Calu3 (cell line): ENCODE results near the gene NDUFB7. TPM values are rescaled to one million over a fixed set of nuclear protein-coding genes. Genes with fewer than 3 reads are reported as not detected.

ENCODE experiments used
- BruUV-seq: library from RNA; stranded (reverse); fragments of 400-500 nt; replicated peaks from 2 replicates; lab custom pipeline; 2021; lab: Mats Ljungman, UMichigan
- CTCF ChIA-PET: fragments of 300-600 bp; sonication (Branson Sonifier 250); formaldehyde crosslinking; loops from one replicate; lab custom pipeline; 2022; ENCODE audit warnings: antibody characterized with exemption; lab: Charles Lee
- DNase-seq: peaks from one replicate; pipeline ENCODE4 v3.0.0; 2022
- H3K27ac Mint-ChIP-seq: one replicate; pipeline ENCODE4 v1.8.0; 2022; ENCODE audit warnings: mixed read lengths; ENCODE audit not compliant: unreplicated experiment
- H3K27me3 Mint-ChIP-seq: one replicate; pipeline ENCODE4 v1.8.0; 2022; ENCODE audit warnings: mixed read lengths; ENCODE audit not compliant: unreplicated experiment
- H3K36me3 Mint-ChIP-seq: one replicate; pipeline ENCODE4 v1.8.0; 2022; ENCODE audit warnings: mild to moderate bottlenecking, moderate library complexity, mixed read lengths; ENCODE audit not compliant: insufficient read depth, unreplicated experiment
- H3K4me1 Mint-ChIP-seq: one replicate; pipeline ENCODE4 v1.8.0; 2022; ENCODE audit warnings: mild to moderate bottlenecking, low read depth, mixed read lengths; ENCODE audit not compliant: unreplicated experiment
- H3K4me3 Mint-ChIP-seq: one replicate; pipeline ENCODE4 v1.8.0; 2022; ENCODE audit warnings: mild to moderate bottlenecking, low read depth, moderate library complexity, mixed read lengths; ENCODE audit not compliant: unreplicated experiment
- H3K9me3 Mint-ChIP-seq: one replicate; pipeline ENCODE4 v1.8.0; 2022; ENCODE audit warnings: low read depth, mixed read lengths; ENCODE audit not compliant: unreplicated experiment
- intact Hi-C: fragments of 100-400 bp; cut with micrococcal nuclease; formaldehyde crosslinking; loops from one replicate; pipeline ENCODE4 v1.10.0; 2022; ENCODE audit not compliant: unreplicated experiment
- total RNA-seq: library from RNA; stranded (reverse); gene quantifications from 2 replicates; pipeline ENCODE4 v1.2.3, GENCODE V29; 2022
- TF ChIP-seq, protein P1 (sequence below): fragments of 200-600 bp; IDR thresholded peaks from one replicate; pipeline ENCODE4 v1.8.0; 2022; ENCODE audit warnings: antibody characterized with exemption; ENCODE audit not compliant: unreplicated experiment

NDUFB7 gene
- total RNA-seq, 1 experiment from 2014 or later = 107 TPM

DNA sequence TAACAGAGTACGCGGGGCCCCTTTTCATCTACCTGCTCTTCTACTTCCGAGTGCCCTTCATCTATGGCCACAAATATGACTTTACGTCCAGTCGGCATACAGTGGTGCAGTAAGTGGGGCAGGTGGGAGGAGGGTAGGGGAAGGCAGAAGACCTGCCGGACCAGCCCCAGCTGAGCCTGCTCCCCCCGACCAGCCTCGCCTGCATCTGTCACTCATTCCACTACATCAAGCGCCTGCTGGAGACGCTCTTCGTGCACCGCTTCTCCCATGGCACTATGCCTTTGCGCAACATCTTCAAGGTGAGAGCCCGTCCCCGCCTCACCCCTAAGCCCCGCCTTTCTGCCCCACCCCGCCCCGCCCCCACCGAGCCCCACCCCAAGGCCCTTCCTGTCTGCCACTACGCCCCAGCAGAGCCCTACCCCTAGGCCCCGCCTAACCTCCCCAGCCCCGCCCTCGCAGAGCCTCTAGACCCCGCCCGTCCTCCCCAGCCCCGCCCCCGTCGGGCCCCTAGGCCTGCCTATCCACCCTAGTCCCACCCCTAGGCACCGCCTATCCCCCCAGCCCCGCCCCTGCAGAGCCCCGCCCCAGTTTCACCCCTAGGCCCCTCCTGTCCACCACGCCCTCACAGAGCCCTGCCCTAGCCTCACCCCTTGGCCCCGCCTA is 7.7 kb downstream of the NDUFB7 start:
- no peak for DNase-seq
- TF ChIP-seq, protein P1, sequence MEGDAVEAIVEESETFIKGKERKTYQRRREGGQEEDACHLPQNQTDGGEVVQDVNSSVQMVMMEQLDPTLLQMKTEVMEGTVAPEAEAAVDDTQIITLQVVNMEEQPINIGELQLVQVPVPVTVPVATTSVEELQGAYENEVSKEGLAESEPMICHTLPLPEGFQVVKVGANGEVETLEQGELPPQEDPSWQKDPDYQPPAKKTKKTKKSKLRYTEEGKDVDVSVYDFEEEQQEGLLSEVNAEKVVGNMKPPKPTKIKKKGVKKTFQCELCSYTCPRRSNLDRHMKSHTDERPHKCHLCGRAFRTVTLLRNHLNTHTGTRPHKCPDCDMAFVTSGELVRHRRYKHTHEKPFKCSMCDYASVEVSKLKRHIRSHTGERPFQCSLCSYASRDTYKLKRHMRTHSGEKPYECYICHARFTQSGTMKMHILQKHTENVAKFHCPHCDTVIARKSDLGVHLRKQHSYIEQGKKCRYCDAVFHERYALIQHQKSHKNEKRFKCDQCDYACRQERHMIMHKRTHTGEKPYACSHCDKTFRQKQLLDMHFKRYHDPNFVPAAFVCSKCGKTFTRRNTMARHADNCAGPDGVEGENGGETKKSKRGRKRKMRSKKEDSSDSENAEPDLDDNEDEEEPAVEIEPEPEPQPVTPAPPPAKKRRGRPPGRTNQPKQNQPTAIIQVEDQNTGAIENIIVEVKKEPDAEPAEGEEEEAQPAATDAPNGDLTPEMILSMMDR = no peak
- Mint-ChIP-seq H3K4me1 (no peaks in the 10 kb centered on the region), H3K27me3 (no peaks in the 10 kb centered on the region), H3K36me3 (peaks cover 28% of the 10 kb centered on the region), H3K9me3 (no peaks in the 10 kb centered on the region), H3K4me3 (no peak overlapping the region), H3K27ac (no peak overlapping the region)
- BruUV-seq = no TSS peak
- intact Hi-C loops = no loop called here
- CTCF ChIA-PET = no interaction called here

DNA sequence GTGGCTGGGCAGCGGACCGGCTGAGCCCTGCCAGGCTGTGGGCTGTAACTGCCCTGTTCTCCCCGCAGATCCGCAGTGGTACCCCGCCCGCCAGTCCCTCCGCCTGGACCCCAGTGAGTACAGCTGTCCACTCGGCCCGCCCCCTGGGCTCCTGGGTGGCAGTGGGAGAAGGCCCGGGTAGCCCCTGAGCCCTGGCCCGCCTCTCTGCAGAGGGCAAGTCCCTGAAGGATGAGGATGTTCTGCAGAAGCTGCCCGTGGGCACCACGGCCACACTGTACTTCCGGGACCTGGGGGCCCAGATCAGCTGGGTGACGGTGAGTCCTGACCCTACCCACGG is 8.3 kb downstream of the NDUFB7 start:
- TF ChIP-seq, protein P1 = no peak
- Mint-ChIP-seq H3K27me3 (no peaks in the 10 kb centered on the region), H3K27ac (no peak overlapping the region), H3K36me3 (peaks cover 22% of the 10 kb centered on the region), H3K4me3 (no peak overlapping the region), H3K4me1 (no peaks in the 10 kb centered on the region), H3K9me3 (no peaks in the 10 kb centered on the region)
- intact Hi-C loops = no loop called here
- CTCF ChIA-PET = no interaction called here
- BruUV-seq = no TSS peak
- DNase-seq = no peak

DNA sequence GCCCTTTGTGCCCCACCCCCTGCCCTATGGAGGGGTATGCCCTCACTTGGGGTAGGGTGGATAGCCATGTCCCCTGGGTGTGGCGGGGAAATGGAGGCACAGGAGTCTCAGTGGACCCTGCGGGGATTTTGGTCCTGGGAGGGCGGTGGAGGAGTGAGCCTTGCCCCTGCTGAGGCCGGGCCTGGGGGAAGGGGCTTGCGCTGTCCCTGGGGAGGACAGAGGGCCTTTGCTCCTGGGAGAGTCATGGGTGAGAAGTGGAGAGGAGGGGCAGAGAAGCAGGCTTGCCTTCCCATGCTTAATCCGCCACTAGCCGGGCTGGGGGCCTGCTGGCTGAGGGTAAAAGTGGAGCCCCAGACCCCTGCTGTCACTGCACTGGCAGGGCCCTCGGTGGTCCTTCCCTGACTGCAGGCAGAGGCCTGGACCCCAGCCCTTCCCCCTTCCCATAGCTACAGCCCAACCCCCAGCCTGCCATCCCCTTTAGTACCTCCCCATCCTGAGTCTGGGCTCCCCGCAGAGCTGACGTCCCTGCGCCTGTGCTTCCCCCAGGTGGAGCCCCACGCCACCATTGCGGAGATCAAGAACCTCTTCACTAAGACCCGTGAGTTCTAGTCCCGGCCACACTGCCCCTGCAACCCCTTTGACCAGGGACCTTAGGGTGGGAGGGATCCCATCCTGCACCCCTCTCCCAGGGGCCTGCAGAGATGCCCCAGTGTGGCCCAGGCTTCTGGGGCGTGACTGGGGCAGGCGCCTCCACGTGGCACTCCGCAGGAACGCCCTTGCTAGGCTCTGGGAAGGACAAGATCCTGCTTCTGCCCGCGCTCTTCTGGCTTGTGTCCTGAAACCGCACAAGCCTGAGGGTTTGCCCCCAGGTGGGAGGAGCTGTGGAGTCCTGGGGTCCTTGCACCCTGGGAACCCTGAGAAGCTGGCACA is 8.9 kb downstream of the NDUFB7 start:
- BruUV-seq = no TSS peak
- DNase-seq = no peak
- Mint-ChIP-seq H3K9me3 (no peaks in the 10 kb centered on the region), H3K27me3 (no peaks in the 10 kb centered on the region), H3K4me3 (no peak overlapping the region), H3K36me3 (peaks cover 18% of the 10 kb centered on the region), H3K27ac (no peak overlapping the region), H3K4me1 (no peaks in the 10 kb centered on the region)
- TF ChIP-seq, protein P1 = no peak
- CTCF ChIA-PET = no interaction called here
- intact Hi-C loops = no loop called here

DNA sequence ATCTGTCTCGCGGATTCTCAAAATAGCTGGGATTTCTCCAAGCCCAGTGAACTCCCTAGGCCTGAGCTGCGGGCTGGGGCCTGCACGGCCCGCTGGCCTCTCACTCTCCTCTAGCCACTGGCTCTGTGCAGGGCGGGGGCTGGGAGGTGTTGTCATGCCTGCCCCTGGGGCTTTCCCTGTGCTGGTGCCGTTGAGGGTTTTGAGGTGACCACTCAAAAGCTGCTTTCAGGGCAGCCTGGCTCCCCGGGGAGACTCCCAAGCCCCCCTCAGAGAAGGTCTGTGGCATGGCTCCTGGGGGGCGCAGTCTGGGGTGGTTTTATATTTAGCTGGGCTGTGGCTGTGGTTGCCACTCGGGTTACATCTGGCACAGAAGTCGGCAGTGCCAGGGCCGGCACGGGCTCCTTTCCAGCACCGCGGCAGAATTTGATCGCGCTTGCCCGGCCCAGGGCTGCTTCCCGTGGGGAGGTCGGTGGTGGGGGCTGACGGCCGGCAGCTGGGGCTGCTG is 10.0 kb downstream of the NDUFB7 start:
- H3K27ac Mint-ChIP-seq = no peak overlapping the region
- no peak overlapping the region for H3K4me3 Mint-ChIP-seq
- no peak for DNase-seq
- peaks cover 11% of the 10 kb centered on the region for H3K36me3 Mint-ChIP-seq
- H3K27me3 Mint-ChIP-seq = no peaks in the 10 kb centered on the region
- BruUV-seq = no TSS peak
- H3K4me1 Mint-ChIP-seq = no peaks in the 10 kb centered on the region
- intact Hi-C loops = no loop called here
- H3K9me3 Mint-ChIP-seq = no peaks in the 10 kb centered on the region
- TF ChIP-seq, protein P1 = no peak
- CTCF ChIA-PET = no interaction called here
